ENCODE results near the gene APOC1. TPM values are rescaled to one million over a fixed set of nuclear protein-coding genes. Genes with fewer than 3 reads are reported as not detected.

Gene APOC1
- 3.4 and 4.3 TPM in 2 replicates for total RNA-seq

GRCh38 chr19:44914433-44915206, at the start of gene APOC1:
APOC1 (plus strand) TSS chr19:44914608; CDS start chr19:44914892, 284 bp downstream.

GRCh38 chr19:44891016-44891882, 23.2 kb upstream of the APOC1 start, which contains the start of gene TOMM40:
TOMM40 (plus strand) TSS chr19:44891254; CDS start chr19:44891416, 162 bp downstream.

DNA sequence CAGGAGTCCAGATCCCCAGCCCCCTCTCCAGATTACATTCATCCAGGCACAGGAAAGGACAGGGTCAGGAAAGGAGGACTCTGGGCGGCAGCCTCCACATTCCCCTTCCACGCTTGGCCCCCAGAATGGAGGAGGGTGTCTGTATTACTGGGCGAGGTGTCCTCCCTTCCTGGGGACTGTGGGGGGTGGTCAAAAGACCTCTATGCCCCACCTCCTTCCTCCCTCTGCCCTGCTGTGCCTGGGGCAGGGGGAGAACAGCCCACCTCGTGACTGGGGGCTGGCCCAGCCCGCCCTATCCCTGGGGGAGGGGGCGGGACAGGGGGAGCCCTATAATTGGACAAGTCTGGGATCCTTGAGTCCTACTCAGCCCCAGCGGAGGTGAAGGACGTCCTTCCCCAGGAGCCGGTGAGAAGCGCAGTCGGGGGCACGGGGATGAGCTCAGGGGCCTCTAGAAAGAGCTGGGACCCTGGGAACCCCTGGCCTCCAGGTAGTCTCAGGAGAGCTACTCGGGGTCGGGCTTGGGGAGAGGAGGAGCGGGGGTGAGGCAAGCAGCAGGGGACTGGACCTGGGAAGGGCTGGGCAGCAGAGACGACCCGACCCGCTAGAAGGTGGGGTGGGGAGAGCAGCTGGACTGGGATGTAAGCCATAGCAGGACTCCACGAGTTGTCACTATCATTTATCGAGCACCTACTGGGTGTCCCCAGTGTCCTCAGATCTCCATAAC, 8.8 kb upstream of the APOC1 start, which contains the start of gene APOE:
APOE (plus strand) TSS at position 360 of the 724 bp plus-strand sequence. CDS start 829 bp downstream, outside the sequence.

DNA sequence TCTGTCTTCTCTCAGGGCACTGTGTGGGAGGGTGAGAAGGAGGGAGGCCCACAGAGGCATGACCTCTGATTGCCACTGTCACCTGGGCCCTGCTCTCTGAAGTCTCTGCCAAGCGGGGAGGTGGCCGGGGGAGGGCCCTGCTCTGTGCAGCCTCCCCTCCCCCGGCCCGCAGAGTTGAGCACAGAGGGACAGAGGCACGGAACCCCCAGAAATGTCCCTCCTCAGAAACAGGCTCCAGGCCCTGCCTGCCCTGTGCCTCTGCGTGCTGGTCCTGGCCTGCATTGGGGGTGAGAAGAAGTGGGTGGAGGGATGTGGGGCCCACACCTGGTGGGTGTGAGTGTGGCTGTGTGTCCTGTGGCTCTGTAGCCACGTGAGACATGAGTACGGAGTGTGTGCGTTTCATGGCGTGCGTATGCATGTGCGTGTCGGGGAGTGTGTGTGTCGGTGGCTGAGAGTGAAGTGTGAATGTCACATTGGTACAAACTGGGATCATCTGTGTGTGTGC, 27.7 kb downstream of the APOC1 start, which contains the start of gene APOC4:
APOC4 (plus strand) TSS at position 171 of the 505 bp plus-strand sequence; CDS start at position 212, 41 bp downstream.

DNA sequence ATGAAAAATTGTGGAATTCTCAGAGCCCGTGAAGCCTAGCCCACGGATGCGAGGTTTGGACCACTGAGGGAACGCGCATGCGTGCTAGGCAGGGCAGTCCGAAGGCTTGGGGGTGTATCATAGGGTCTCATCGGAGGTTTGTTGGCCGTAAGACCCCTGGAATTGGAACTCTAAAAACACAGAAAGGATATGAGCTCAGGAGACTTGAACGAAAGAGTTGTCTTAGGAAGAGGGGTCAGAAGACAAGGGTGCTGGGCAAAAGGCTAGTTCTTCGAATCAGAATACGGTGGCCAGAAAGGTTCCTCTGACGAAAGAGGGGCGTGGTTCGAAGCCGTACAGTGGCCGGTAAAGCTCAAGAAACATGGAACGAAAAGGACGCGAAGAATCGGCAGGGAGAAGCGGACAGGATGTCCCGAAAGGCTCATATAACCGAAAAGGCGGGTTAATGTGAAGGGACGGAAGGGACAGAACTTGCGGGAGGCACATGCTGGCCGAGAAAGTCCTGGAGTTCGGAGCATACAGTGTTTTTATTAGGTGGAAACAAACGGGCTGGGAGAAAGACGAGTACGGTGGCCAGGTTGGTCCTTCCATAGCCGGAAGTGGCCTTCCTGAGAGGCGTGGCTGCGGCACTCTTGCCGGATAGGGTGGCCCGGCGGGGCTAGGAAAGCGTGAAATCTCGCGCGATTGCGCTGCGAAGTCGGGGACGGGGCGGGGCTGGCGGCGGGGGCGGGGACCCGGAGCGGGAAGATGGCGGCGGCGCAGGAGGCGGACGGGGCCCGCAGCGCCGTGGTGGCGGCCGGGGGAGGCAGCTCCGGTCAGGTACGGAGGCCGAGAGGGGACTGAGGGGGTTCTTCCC, 40.5 kb downstream of the APOC1 start, which contains the start of gene CLPTM1:
CLPTM1 (plus strand) TSS at position 732 of the 856 bp plus-strand sequence; CDS start at position 748, 16 bp downstream.

Other genes starting within 250 kb of the APOC1 start
- 1.2 and 1.7 TPM in 2 replicates for gene CEACAM19, start 243.1 kb upstream of the APOC1 start, total RNA-seq
- gene CEACAM16, start 215.5 kb upstream of the APOC1 start, total RNA-seq, result not detected in 2 replicates
- 1.7 and 3.1 TPM in 2 replicates for gene BCL3, start 165.9 kb upstream of the APOC1 start, total RNA-seq
- gene CBLC, start 136.7 kb upstream of the APOC1 start, total RNA-seq, result 132 and 185 TPM in 2 replicates
- 24.3 and 36.0 TPM in 2 replicates for gene BCAM, start 105.5 kb upstream of the APOC1 start, total RNA-seq
- gene NECTIN2, start 68.3 kb upstream of the APOC1 start, total RNA-seq, result 39.4 and 115 TPM in 2 replicates
- gene TOMM40, start 23.4 kb upstream of the APOC1 start, total RNA-seq, result 72.0 and 100 TPM in 2 replicates
- gene APOE, start 8.8 kb upstream of the APOC1 start, total RNA-seq, result 43.1 and 335 TPM in 2 replicates
- gene APOC4, start 27.6 kb downstream of the APOC1 start, total RNA-seq, result not detected in 2 replicates
- not detected in 2 replicates for gene APOC2, start 31.4 kb downstream of the APOC1 start, total RNA-seq
- 37.3 and 43.9 TPM in 2 replicates for gene CLPTM1, start 40.8 kb downstream of the APOC1 start, total RNA-seq
- 3.0 and 23.9 TPM in 2 replicates for gene RELB, start 86.9 kb downstream of the APOC1 start, total RNA-seq
- gene CLASRP, start 124.4 kb downstream of the APOC1 start, total RNA-seq, result 6.3 and 9.0 TPM in 2 replicates
- gene ZNF296, start 161.9 kb downstream of the APOC1 start, total RNA-seq, result 0.48 and 0.64 TPM in 2 replicates
- 30.9 and 47.0 TPM in 2 replicates for gene GEMIN7, start 164.7 kb downstream of the APOC1 start, total RNA-seq
- gene PPP1R37, start 178.6 kb downstream of the APOC1 start, total RNA-seq, result 42.0 and 43.6 TPM in 2 replicates
- 0.85 and 0.96 TPM in 2 replicates for gene NKPD1, start 246.4 kb downstream of the APOC1 start, total RNA-seq